Measurements from ENCODE around the gene UBE2L6. TPM values are rescaled to one million over a fixed set of nuclear protein-coding genes. Genes with fewer than 3 reads are reported as not detected.

UBE2L6 gene
- total and polyA plus RNA-seq, 8 donors: 2.2 to 73.0 (median 40.5) TPM

DNA sequence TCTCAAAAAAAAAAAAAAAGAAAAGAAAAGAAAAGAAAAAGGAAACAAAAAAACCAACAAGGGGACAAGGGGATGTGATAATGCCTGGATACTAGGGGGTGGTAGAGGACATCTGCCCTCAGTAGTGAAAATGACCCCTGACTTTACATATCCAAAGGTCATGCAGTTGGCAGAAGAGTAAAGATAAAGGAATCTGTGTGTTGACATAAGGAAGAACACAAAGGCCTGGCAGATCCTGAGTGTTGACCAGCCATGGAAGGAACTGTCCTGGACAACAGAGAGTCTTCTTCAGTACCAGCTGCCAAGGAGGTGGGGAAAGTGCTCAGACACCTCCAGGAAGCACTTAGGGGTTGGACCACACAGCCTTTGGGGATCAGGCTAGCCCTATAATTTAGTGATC lies 64.6 kb downstream of the UBE2L6 start:
- Histone ChIP-seq H3K4me3 (no peak overlapping the region), H3K9me3 (no peaks in the 10 kb centered on the region), H3K27me3 (no peaks in the 10 kb centered on the region), H3K36me3 (peaks cover 0 to 40% (median 24%) of the 10 kb centered on the region in 4 donors), H3K4me1 (peaks cover 37 to 53% (median 43%) of the 10 kb centered on the region in 4 donors), H3K27ac (peak overlapping the region in 1 of 5 donors; percentile 86)
- no peak for DNase-seq
- TF ChIP-seq EP300 (IDR thresholded peaks at IDR 0.05) (no peak), POLR2AphosphoS5 (IDR thresholded peaks at IDR 0.05) (no peak), POLR2A (IDR thresholded peaks at IDR 0.05) (no peak)
- TF ChIP-seq, protein P1, sequence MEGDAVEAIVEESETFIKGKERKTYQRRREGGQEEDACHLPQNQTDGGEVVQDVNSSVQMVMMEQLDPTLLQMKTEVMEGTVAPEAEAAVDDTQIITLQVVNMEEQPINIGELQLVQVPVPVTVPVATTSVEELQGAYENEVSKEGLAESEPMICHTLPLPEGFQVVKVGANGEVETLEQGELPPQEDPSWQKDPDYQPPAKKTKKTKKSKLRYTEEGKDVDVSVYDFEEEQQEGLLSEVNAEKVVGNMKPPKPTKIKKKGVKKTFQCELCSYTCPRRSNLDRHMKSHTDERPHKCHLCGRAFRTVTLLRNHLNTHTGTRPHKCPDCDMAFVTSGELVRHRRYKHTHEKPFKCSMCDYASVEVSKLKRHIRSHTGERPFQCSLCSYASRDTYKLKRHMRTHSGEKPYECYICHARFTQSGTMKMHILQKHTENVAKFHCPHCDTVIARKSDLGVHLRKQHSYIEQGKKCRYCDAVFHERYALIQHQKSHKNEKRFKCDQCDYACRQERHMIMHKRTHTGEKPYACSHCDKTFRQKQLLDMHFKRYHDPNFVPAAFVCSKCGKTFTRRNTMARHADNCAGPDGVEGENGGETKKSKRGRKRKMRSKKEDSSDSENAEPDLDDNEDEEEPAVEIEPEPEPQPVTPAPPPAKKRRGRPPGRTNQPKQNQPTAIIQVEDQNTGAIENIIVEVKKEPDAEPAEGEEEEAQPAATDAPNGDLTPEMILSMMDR (IDR thresholded peaks at IDR 0.05): no peak
- intact Hi-C loops (cut with DNase I; ENCODE audit: low total_unique reads): no loop called here

DNA sequence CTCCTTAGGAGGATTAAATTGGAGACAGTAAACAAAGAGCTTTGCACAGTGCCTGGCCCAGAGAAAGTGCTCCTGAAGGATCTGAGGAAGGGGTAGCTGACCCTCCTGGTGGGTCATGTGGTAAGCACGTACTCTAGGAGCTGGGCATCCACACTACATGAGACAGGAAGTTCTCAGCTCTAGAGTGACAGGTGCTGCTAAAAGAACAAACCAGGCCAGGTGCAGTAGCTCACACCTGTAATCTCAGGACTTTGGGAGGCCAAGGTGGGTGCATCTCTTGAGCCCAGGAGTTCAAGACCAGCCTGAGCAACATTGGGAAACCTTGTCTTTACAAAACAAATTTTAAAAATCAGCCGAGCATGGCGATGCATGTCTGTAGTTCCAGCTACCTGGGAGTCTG lies 65.1 kb downstream of the UBE2L6 start:
- peaks cover 37 to 58% (median 45%) of the 10 kb centered on the region in 4 donors for H3K4me1 ChIP-seq

DNA sequence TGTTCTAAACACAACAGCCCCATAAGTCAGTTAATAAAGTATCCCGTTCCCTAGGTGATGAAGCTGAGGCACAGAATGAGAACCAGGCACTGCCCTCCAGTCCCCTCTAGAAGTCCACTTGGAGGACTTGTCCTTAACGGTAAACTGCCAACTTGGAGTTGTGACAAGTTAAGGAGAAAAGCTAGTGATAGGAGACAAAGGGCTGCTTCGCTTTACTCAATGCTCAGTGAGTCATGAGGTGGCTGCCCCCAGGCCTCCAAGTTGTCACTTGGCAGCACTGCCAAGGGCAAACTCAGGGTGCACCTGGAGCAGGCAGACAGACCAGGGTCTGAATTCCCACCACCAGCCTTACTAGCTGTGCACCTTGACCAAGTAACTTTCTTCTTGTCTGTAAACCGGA lies 65.5 kb downstream of the UBE2L6 start:
- no peak overlapping the region for H3K4me3 ChIP-seq
- peak; percentile 59 to 69 for DNase-seq
- 36 to 59% (median 47%) methylated on average over 4 of the region's 4 CpGs for WGBS, 5 donors
- no peaks in the 10 kb centered on the region for H3K27me3 ChIP-seq
- no peaks in the 10 kb centered on the region for H3K9me3 ChIP-seq
- peaks cover 37 to 59% (median 47%) of the 10 kb centered on the region in 4 donors for H3K4me1 ChIP-seq
- H3K27ac ChIP-seq: peak overlapping the region; percentile 37 to 87 (median 84)
- TF ChIP-seq, protein P1 (IDR thresholded peaks at IDR 0.05): no peak
- TF ChIP-seq POLR2AphosphoS5 (IDR thresholded peaks at IDR 0.05): peak in 1 of 3 donors; percentile 25
- intact Hi-C loops (cut with DNase I; ENCODE audit: low total_unique reads): no loop called here
- peaks cover 0 to 38% (median 20%) of the 10 kb centered on the region in 4 donors for H3K36me3 ChIP-seq

More for the DNA sequence above, 65.1 kb downstream of the UBE2L6 start:
- peaks cover 0 to 38% (median 23%) of the 10 kb centered on the region in 4 donors for H3K36me3 ChIP-seq
- intact Hi-C loops (cut with DNase I; ENCODE audit: low total_unique reads): no loop called here
- no peak for DNase-seq
- no peak overlapping the region for H3K4me3 ChIP-seq
- peak overlapping the region; percentile 37 to 87 (median 84) for H3K27ac ChIP-seq
- no peaks in the 10 kb centered on the region for H3K27me3 ChIP-seq
- TF ChIP-seq POLR2AphosphoS5 (IDR thresholded peaks at IDR 0.05) (no peak), POLR2A (IDR thresholded peaks at IDR 0.05) (no peak), EP300 (IDR thresholded peaks at IDR 0.05) (no peak)
- TF ChIP-seq, protein P1 (IDR thresholded peaks at IDR 0.05): no peak
- WGBS, 5 donors: 76 to 85% (median 83%) methylated on average over 3 of the region's 3 CpGs
- no peaks in the 10 kb centered on the region for H3K9me3 ChIP-seq

Small RNA genes within 50 kb of the gene (small RNA-seq; reads per million reads assigned to genes)
- 0 reads per million in 4 donors for gene RN7SL605P

Other genes starting within 250 kb of the UBE2L6 start
- 100 to 1,000 TPM in 3 of 5 donors, 10 to 100 TPM in 2; 59.4 to 238 (median 126) TPM for gene TNKS1BP1, start 242.7 kb downstream of the UBE2L6 start, total RNA-seq
- gene TNKS1BP1, start 242.7 kb downstream of the UBE2L6 start, polyA plus RNA-seq: 100 to 1,000 TPM in 2 of 3 donors, 10 to 100 TPM in 1; 84.9 to 136 (median 111) TPM
- 10 to 100 TPM; 15.8 to 62.9 (median 41.9) TPM for gene SSRP1, start 231.8 kb downstream of the UBE2L6 start, total RNA-seq
- 10 to 100 TPM; 43.5 to 58.8 (median 50.6) TPM for gene SSRP1, start 231.8 kb downstream of the UBE2L6 start, polyA plus RNA-seq
- gene P2RX3, start 229.3 kb downstream of the UBE2L6 start, total RNA-seq: 1 to 10 TPM in 1 of 5 donors, under 1 TPM in 1, not detected in 3; 0.18 to 1.7 TPM
- not detected for gene P2RX3, start 229.3 kb downstream of the UBE2L6 start, polyA plus RNA-seq
- not detected for gene PRG3, start 186.5 kb downstream of the UBE2L6 start, total RNA-seq
- gene PRG3, start 186.5 kb downstream of the UBE2L6 start, polyA plus RNA-seq: not detected
- under 1 TPM in 1 of 5 donors, not detected in 4; 0.73 TPM for gene PRG2, start 177.0 kb downstream of the UBE2L6 start, total RNA-seq
- gene PRG2, start 177.0 kb downstream of the UBE2L6 start, polyA plus RNA-seq: under 1 TPM in 1 of 3 donors, not detected in 2; 0.25 TPM
- gene SLC43A3, start 140.6 kb downstream of the UBE2L6 start, total RNA-seq: 10 to 100 TPM in 3 of 5 donors, 1 to 10 TPM in 2; 1.2 to 81.7 (median 10.5) TPM
- 10 to 100 TPM; 10.2 to 22.8 (median 15.0) TPM for gene SLC43A3, start 140.6 kb downstream of the UBE2L6 start, polyA plus RNA-seq
- 1 to 10 TPM in 2 of 5 donors, not detected in 3; 3.9 to 8.1 TPM for gene RTN4RL2, start 107.1 kb downstream of the UBE2L6 start, total RNA-seq
- under 1 TPM; 0.75 to 0.78 (median 0.76) TPM for gene RTN4RL2, start 107.1 kb downstream of the UBE2L6 start, polyA plus RNA-seq
- 10 to 100 TPM; 10.5 to 38.4 (median 18.5) TPM for gene SLC43A1, start 52.0 kb downstream of the UBE2L6 start, total RNA-seq
- 10 to 100 TPM; 16.0 to 24.6 (median 19.7) TPM for gene SLC43A1, start 52.0 kb downstream of the UBE2L6 start, polyA plus RNA-seq
- gene TIMM10, start 36.9 kb downstream of the UBE2L6 start, total RNA-seq: 10 to 100 TPM in 3 of 5 donors, 1 to 10 TPM in 2; 1.7 to 51.3 (median 31.3) TPM
- gene TIMM10, start 36.9 kb downstream of the UBE2L6 start, polyA plus RNA-seq: 10 to 100 TPM; 66.7 to 79.6 (median 73.7) TPM
- gene SMTNL1, start 30.1 kb downstream of the UBE2L6 start, total RNA-seq: not detected
- gene SMTNL1, start 30.1 kb downstream of the UBE2L6 start, polyA plus RNA-seq: not detected
- gene SERPING1, start 30.0 kb upstream of the UBE2L6 start, total RNA-seq: 100 to 1,000 TPM in 4 of 5 donors, 10 to 100 TPM in 1; 17.4 to 247 (median 153) TPM
- gene SERPING1, start 30.0 kb upstream of the UBE2L6 start, polyA plus RNA-seq: 100 to 1,000 TPM in 2 of 3 donors, 10 to 100 TPM in 1; 84.4 to 212 (median 111) TPM
- 1 to 10 TPM in 1 of 5 donors, under 1 TPM in 1, not detected in 3; 0.29 to 1.5 TPM for gene YPEL4, start 82.2 kb upstream of the UBE2L6 start, total RNA-seq
- gene YPEL4, start 82.2 kb upstream of the UBE2L6 start, polyA plus RNA-seq: 1 to 10 TPM in 1 of 3 donors, under 1 TPM in 2; 0.62 to 3.2 (median 0.68) TPM
- 10 to 100 TPM in 3 of 5 donors, 1 to 10 TPM in 1, not detected in 1; 2.7 to 14.0 (median 11.2) TPM for gene CLP1, start 90.1 kb upstream of the UBE2L6 start, total RNA-seq
- gene CLP1, start 90.1 kb upstream of the UBE2L6 start, polyA plus RNA-seq: 10 to 100 TPM in 1 of 3 donors, 1 to 10 TPM in 2; 7.1 to 14.7 (median 9.2) TPM
- 10 to 100 TPM; 21.0 to 72.8 (median 39.8) TPM for gene ZDHHC5, start 100.4 kb upstream of the UBE2L6 start, total RNA-seq
- 10 to 100 TPM; 11.2 to 21.9 (median 14.3) TPM for gene ZDHHC5, start 100.4 kb upstream of the UBE2L6 start, polyA plus RNA-seq
- 10 to 100 TPM in 3 of 5 donors, 1 to 10 TPM in 1, not detected in 1; 4.4 to 31.7 (median 18.8) TPM for gene MED19, start 144.5 kb upstream of the UBE2L6 start, total RNA-seq
- 10 to 100 TPM; 14.2 to 23.2 (median 16.8) TPM for gene MED19, start 144.5 kb upstream of the UBE2L6 start, polyA plus RNA-seq
- gene TMX2, start 144.9 kb upstream of the UBE2L6 start, total RNA-seq: 10 to 100 TPM; 20.1 to 72.3 (median 38.1) TPM
- 10 to 100 TPM; 34.5 to 57.6 (median 35.2) TPM for gene TMX2, start 144.9 kb upstream of the UBE2L6 start, polyA plus RNA-seq
- 100 to 1,000 TPM in 4 of 5 donors, 10 to 100 TPM in 1; 33.8 to 234 (median 152) TPM for gene SELENOH, start 173.8 kb upstream of the UBE2L6 start, total RNA-seq
- 100 to 1,000 TPM; 158 to 194 (median 183) TPM for gene SELENOH, start 173.8 kb upstream of the UBE2L6 start, polyA plus RNA-seq
- gene BTBD18, start 184.1 kb upstream of the UBE2L6 start, total RNA-seq: not detected
- gene BTBD18, start 184.1 kb upstream of the UBE2L6 start, polyA plus RNA-seq: not detected
- gene CTNND1, start 194.1 kb upstream of the UBE2L6 start, total RNA-seq: 100 to 1,000 TPM; 110 to 447 (median 215) TPM
- 10 to 100 TPM; 45.1 to 98.5 (median 61.3) TPM for gene CTNND1, start 194.1 kb upstream of the UBE2L6 start, polyA plus RNA-seq

Data from stomach (tissue), 9 donors.